Measurements from ENCODE around the gene GSK3B.

GRCh38 chr3:119808843-119809242 is 285.4 kb downstream of the GSK3B start:
- TF ChIP-seq RARB (CRISPR knock-in tag; IDR thresholded peaks at IDR 0.05) (no peak), CREB5 (CRISPR knock-in tag; IDR thresholded peaks at IDR 0.05; ENCODE audit: low read depth) (no peak), ZNF70 (CRISPR knock-in tag; IDR thresholded peaks at IDR 0.05) (no peak), POU6F1 (CRISPR knock-in tag; IDR thresholded peaks at IDR 0.05; ENCODE audit: borderline replicate concordance, low read depth) (no peak), PPARA (CRISPR knock-in tag; IDR thresholded peaks at IDR 0.05; ENCODE audit: borderline replicate concordance) (no peak), ZFP3 (CRISPR knock-in tag; IDR thresholded peaks at IDR 0.05) (no peak), ZFP30 (CRISPR knock-in tag; IDR thresholded peaks at IDR 0.05) (no peak), TOX (CRISPR knock-in tag; IDR thresholded peaks at IDR 0.05; ENCODE audit: borderline replicate concordance) (no peak)
